T-helper 1 cell treated with Interleukin-12 subunit alpha and Interleukin-12 subunit beta and Interleukin-4 antibody, amounts not matched to agents 30 μg/mL and 1 μg/mL, for 36 hours (primary cell): ENCODE results near the gene GOLGA6A.
"Not testable (repeated sequence)": the region's sequence is repeated elsewhere in the genome, so short reads cannot be mapped to it uniquely, and the experiment has no call there.

ENCODE experiments used
- H3K27ac Mint-ChIP-seq: one replicate; pipeline ENCODE4 v1.8.0; 2021; ENCODE audit warnings: mild to moderate bottlenecking, mixed read lengths
- H3K27me3 Mint-ChIP-seq: one replicate; pipeline ENCODE4 v1.8.0; 2021; ENCODE audit warnings: low read depth, mixed read lengths
- H3K36me3 Mint-ChIP-seq: one replicate; pipeline ENCODE4 v1.8.0; 2021; ENCODE audit warnings: low read depth, mixed read lengths
- H3K4me1 Mint-ChIP-seq: one replicate; pipeline ENCODE4 v1.8.0; 2021; ENCODE audit warnings: low read depth, mixed read lengths
- H3K4me3 Mint-ChIP-seq: one replicate; pipeline ENCODE4 v1.8.0; 2021; ENCODE audit warnings: mild to moderate bottlenecking, moderate library complexity, mixed read lengths
- H3K9me3 Mint-ChIP-seq: one replicate; pipeline ENCODE4 v1.8.0; 2021; ENCODE audit warnings: mixed read lengths

Gene GOLGA6A

GRCh38 chr15:74071645-74072044 is 10.7 kb downstream of the GOLGA6A start:
- H3K27ac Mint-ChIP-seq, H3K4me3 Mint-ChIP-seq, H3K9me3 Mint-ChIP-seq, H3K36me3 Mint-ChIP-seq, H3K27me3 Mint-ChIP-seq, H3K4me1 Mint-ChIP-seq: not testable (repeated sequence)

- H3K27me3 Mint-ChIP-seq, H3K4me1 Mint-ChIP-seq, H3K4me3 Mint-ChIP-seq: not testable (repeated sequence)
Measured at GRCh38 chr15:74065684-74066411, 16.5 kb downstream of the GOLGA6A start.

GRCh38 chr15:74064822-74065221 is 17.5 kb downstream of the GOLGA6A start:
- H3K4me3 Mint-ChIP-seq, H3K27me3 Mint-ChIP-seq, H3K9me3 Mint-ChIP-seq, H3K27ac Mint-ChIP-seq, H3K36me3 Mint-ChIP-seq, H3K4me1 Mint-ChIP-seq: not testable (repeated sequence)

More at GRCh38 chr15:74065684-74066411, 16.5 kb downstream of the GOLGA6A start:
- H3K27ac Mint-ChIP-seq, H3K9me3 Mint-ChIP-seq, H3K36me3 Mint-ChIP-seq: not testable (repeated sequence)

- H3K9me3 Mint-ChIP-seq, H3K4me3 Mint-ChIP-seq, H3K36me3 Mint-ChIP-seq, H3K27ac Mint-ChIP-seq, H3K27me3 Mint-ChIP-seq, H3K4me1 Mint-ChIP-seq: not testable (repeated sequence)
Measured at GRCh38 chr15:74064183-74064582, 18.2 kb downstream of the GOLGA6A start.

- not testable (repeated sequence) for H3K27ac Mint-ChIP-seq, H3K36me3 Mint-ChIP-seq, H3K4me3 Mint-ChIP-seq, H3K27me3 Mint-ChIP-seq, H3K4me1 Mint-ChIP-seq, H3K9me3 Mint-ChIP-seq
Measured at GRCh38 chr15:74063425-74064146, 18.8 kb downstream of the GOLGA6A start.

- Mint-ChIP-seq H3K27ac (no peak overlapping the region), H3K9me3 (no peaks in the 10 kb centered on the region), H3K4me3 (no peak overlapping the region), H3K27me3 (no peaks in the 10 kb centered on the region), H3K4me1 (peaks cover 8% of the 10 kb centered on the region), H3K36me3 (peaks cover 9% of the 10 kb centered on the region)
Measured at GRCh38 chr15:74062671-74063070, 19.7 kb downstream of the GOLGA6A start.

GRCh38 chr15:74062236-74062635 is 20.1 kb downstream of the GOLGA6A start:
- peaks cover 9% of the 10 kb centered on the region for H3K36me3 Mint-ChIP-seq
- peaks cover 8% of the 10 kb centered on the region for H3K4me1 Mint-ChIP-seq
- H3K27ac Mint-ChIP-seq: no peak overlapping the region
- H3K4me3 Mint-ChIP-seq: no peak overlapping the region
- no peaks in the 10 kb centered on the region for H3K27me3 Mint-ChIP-seq
- H3K9me3 Mint-ChIP-seq: no peaks in the 10 kb centered on the region

GRCh38 chr15:74060251-74060650 is 22.1 kb downstream of the GOLGA6A start:
- Mint-ChIP-seq H3K27ac (no peak overlapping the region), H3K27me3 (no peaks in the 10 kb centered on the region), H3K36me3 (peaks cover 9% of the 10 kb centered on the region), H3K9me3 (no peaks in the 10 kb centered on the region), H3K4me3 (peak overlapping the region; percentile 23), H3K4me1 (peaks cover 8% of the 10 kb centered on the region)

GRCh38 chr15:74059050-74059833 is 23.1 kb downstream of the GOLGA6A start:
- H3K36me3 Mint-ChIP-seq, H3K27ac Mint-ChIP-seq, H3K4me3 Mint-ChIP-seq, H3K9me3 Mint-ChIP-seq, H3K27me3 Mint-ChIP-seq: not testable (repeated sequence)
- peaks cover 11% of the 10 kb centered on the region for H3K4me1 Mint-ChIP-seq

- not testable (repeated sequence) for H3K4me3 Mint-ChIP-seq, H3K9me3 Mint-ChIP-seq, H3K27ac Mint-ChIP-seq, H3K27me3 Mint-ChIP-seq
- Mint-ChIP-seq H3K36me3 (peaks cover 11% of the 10 kb centered on the region), H3K4me1 (peaks cover 13% of the 10 kb centered on the region)
Measured at GRCh38 chr15:74056330-74056729, 26.0 kb downstream of the GOLGA6A start.

- Mint-ChIP-seq H3K36me3 (peaks cover 11% of the 10 kb centered on the region), H3K4me1 (peaks cover 13% of the 10 kb centered on the region), H3K9me3 (no peaks in the 10 kb centered on the region), H3K4me3 (no peak overlapping the region), H3K27me3 (no peaks in the 10 kb centered on the region), H3K27ac (no peak overlapping the region)
Measured at GRCh38 chr15:74055804-74056203, 26.5 kb downstream of the GOLGA6A start.

- Mint-ChIP-seq H3K4me3 (no peak overlapping the region), H3K36me3 (peaks cover 7% of the 10 kb centered on the region), H3K27ac (no peak overlapping the region), H3K9me3 (no peaks in the 10 kb centered on the region), H3K27me3 (no peaks in the 10 kb centered on the region), H3K4me1 (peaks cover 6% of the 10 kb centered on the region)
Measured at GRCh38 chr15:74053941-74054529, 28.3 kb downstream of the GOLGA6A start.

GRCh38 chr15:74053517-74053916 is 28.8 kb downstream of the GOLGA6A start:
- Mint-ChIP-seq H3K27me3 (no peaks in the 10 kb centered on the region), H3K27ac (no peak overlapping the region), H3K4me1 (peaks cover 6% of the 10 kb centered on the region), H3K9me3 (no peaks in the 10 kb centered on the region), H3K4me3 (no peak overlapping the region), H3K36me3 (peaks cover 7% of the 10 kb centered on the region)

GRCh38 chr15:74052271-74053260 is 29.8 kb downstream of the GOLGA6A start:
- H3K4me1 Mint-ChIP-seq, H3K27me3 Mint-ChIP-seq, H3K4me3 Mint-ChIP-seq, H3K9me3 Mint-ChIP-seq, H3K27ac Mint-ChIP-seq, H3K36me3 Mint-ChIP-seq: not testable (repeated sequence)
